HG03039 (cell line): ENCODE measurements around the gene KCNAB2.

Experiments
- ATAC-seq: cut with Tn5 transposase; IDR thresholded peaks from one replicate; pipeline ENCODE4 v1.9.1; 2021; ENCODE audit warnings: mild to moderate bottlenecking, moderate library complexity; ENCODE audit not compliant: unreplicated experiment

KCNAB2 gene

GRCh38 chr1:6029351-6029750, 16.3 kb upstream of the KCNAB2 start:
- no peak for ATAC-seq

GRCh38 chr1:6030132-6030531, 15.6 kb upstream of the KCNAB2 start:
- no peak for ATAC-seq

- ATAC-seq: no peak
Measured at GRCh38 chr1:6030547-6031261, 15.0 kb upstream of the KCNAB2 start.

GRCh38 chr1:6033124-6033523, 12.6 kb upstream of the KCNAB2 start:
- no peak for ATAC-seq

GRCh38 chr1:6033986-6034749, 11.5 kb upstream of the KCNAB2 start:
- no peak for ATAC-seq

GRCh38 chr1:6034750-6035096, 11.0 kb upstream of the KCNAB2 start:
- ATAC-seq: no peak

- ATAC-seq: no peak
Measured at GRCh38 chr1:6035303-6035702, 10.4 kb upstream of the KCNAB2 start.

- no peak for ATAC-seq
Measured at GRCh38 chr1:6035719-6036118, 10.0 kb upstream of the KCNAB2 start.

GRCh38 chr1:6037338-6037762, 8.3 kb upstream of the KCNAB2 start:
- no peak for ATAC-seq

GRCh38 chr1:6038603-6039002, 7.1 kb upstream of the KCNAB2 start:
- ATAC-seq: no peak

GRCh38 chr1:6039031-6039430, 6.7 kb upstream of the KCNAB2 start:
- ATAC-seq: no peak

- no peak for ATAC-seq
Measured at GRCh38 chr1:6040444-6040843, 5.2 kb upstream of the KCNAB2 start.

GRCh38 chr1:6040861-6041415, 4.8 kb upstream of the KCNAB2 start:
- ATAC-seq: no peak

- ATAC-seq: no peak
Measured at GRCh38 chr1:6041432-6042062, 4.1 kb upstream of the KCNAB2 start.

- no peak for ATAC-seq
Measured at GRCh38 chr1:6043561-6043960, 2.1 kb upstream of the KCNAB2 start.

GRCh38 chr1:6044481-6045109, 1.1 kb upstream of the KCNAB2 start:
- ATAC-seq: no peak

GRCh38 chr1:6045110-6045502, 582 bp upstream of the KCNAB2 start:
- ATAC-seq: no peak

- ATAC-seq: no peak
Measured at GRCh38 chr1:6046279-6046678, 591 bp downstream of the KCNAB2 start.

GRCh38 chr1:6048179-6048867, 2.6 kb downstream of the KCNAB2 start:
- ATAC-seq: no peak

GRCh38 chr1:6049419-6049818, 3.7 kb downstream of the KCNAB2 start:
- ATAC-seq: no peak

- no peak for ATAC-seq
Measured at GRCh38 chr1:6051423-6051822, 5.7 kb downstream of the KCNAB2 start.
